Epithelial cell of esophagus (primary cell): ENCODE results near the gene GNAZ.
"Not testable (repeated sequence)": the region's sequence is repeated elsewhere in the genome, so short reads cannot be mapped to it uniquely, and the experiment has no call there.

Source experiments
- DNase-seq: peaks from one replicate; pipeline ENCODE4 v3.0.0; 2010; ENCODE audit warnings: low read depth
- H3K4me3 ChIP-seq: 2 replicates; pipeline ENCODE4 v1.5.1; 2011; ENCODE audit warnings: mild to moderate bottlenecking, low read length, control low read depth
- TF ChIP-seq, protein P1 (sequence below): IDR thresholded peaks from 2 replicates; pipeline ENCODE4 v1.5.1; 2011; ENCODE audit warnings: low read depth, mild to moderate bottlenecking, low read length, control low read depth, inconsistent platforms; ENCODE audit not compliant: insufficient read depth; ENCODE audit errors: missing control alignments

Gene GNAZ

DNA sequence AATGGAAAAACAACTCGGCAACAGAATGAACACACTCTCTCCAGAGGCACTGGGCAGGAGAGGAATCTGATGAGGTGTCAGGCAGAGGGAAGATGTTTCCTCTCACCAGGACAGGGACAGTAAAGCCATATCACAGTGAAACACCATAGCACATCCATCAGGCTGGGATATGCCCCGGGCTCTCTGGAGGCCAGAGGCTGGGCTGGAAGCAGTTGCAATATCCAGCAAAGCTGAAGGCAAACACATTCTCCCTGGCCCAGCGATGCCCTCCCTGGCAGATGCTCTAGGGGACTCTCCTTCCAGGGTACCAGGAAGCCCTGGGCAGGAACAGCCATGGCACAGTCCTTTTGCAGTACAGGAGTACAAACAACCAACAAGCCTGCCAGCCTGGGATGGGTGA, 60.4 kb downstream of the GNAZ start:
- TF ChIP-seq, protein P1, sequence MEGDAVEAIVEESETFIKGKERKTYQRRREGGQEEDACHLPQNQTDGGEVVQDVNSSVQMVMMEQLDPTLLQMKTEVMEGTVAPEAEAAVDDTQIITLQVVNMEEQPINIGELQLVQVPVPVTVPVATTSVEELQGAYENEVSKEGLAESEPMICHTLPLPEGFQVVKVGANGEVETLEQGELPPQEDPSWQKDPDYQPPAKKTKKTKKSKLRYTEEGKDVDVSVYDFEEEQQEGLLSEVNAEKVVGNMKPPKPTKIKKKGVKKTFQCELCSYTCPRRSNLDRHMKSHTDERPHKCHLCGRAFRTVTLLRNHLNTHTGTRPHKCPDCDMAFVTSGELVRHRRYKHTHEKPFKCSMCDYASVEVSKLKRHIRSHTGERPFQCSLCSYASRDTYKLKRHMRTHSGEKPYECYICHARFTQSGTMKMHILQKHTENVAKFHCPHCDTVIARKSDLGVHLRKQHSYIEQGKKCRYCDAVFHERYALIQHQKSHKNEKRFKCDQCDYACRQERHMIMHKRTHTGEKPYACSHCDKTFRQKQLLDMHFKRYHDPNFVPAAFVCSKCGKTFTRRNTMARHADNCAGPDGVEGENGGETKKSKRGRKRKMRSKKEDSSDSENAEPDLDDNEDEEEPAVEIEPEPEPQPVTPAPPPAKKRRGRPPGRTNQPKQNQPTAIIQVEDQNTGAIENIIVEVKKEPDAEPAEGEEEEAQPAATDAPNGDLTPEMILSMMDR = no peak

DNA sequence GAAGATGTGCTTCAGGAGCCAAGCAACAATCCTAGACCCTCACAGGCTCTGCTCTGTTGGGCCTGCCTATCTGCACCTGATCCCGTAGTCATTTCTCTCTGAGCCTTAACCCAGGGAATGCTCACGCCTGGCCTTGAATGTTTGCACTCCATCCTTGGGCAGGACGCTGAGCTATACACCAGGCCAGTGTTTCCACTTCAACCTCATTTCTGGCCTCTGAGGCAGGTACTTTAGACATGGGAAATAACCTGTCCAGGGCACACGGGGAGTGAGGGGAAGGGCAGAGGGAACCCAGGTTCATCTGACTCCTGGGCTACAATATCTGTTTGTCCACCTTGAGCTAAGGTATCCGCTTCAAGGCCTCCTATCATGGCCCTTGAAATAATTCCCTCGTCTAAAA, 61.6 kb downstream of the GNAZ start:
- TF ChIP-seq, protein P1 = no peak
- DNase-seq = no peak
- no peak overlapping the region for H3K4me3 ChIP-seq

More for the DNA sequence above, 60.4 kb downstream of the GNAZ start:
- no peak for DNase-seq
- no peak overlapping the region for H3K4me3 ChIP-seq

DNA sequence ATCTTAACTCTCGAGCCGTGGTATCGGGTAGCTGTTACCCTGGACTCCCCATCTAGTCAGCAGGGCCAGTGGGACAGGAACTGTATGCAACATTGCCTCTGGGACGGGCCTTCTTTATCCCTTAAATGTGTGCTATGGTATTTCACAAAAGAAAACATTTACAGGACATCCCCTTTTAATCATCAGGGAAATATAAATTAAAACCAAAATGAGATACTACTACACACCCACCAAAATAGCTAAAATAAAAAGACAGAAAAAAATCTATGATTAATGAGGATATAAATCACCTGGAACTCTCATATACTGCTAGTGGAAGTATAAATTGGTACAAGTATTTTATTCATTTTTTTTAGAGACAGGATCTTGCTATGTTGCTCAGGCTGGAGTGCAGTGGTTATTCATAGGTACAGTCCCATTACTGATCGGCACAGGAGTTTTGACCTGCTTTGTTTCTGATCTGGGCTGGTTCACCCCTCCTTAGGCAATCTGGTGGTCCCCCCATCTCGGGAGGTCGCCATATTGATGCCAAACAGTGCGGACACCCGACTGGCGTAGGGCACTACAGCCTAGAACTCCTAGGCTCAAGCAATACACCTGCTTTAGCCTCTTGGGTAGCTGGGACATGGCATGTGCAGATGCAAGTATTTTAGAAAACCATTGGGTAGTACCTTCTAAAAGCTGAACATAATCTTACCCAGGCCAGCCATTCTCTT, 62.2 kb downstream of the GNAZ start:
- TF ChIP-seq, protein P1 = no peak
- DNase-seq = no peak
- H3K4me3 ChIP-seq = no peak overlapping the region

DNA sequence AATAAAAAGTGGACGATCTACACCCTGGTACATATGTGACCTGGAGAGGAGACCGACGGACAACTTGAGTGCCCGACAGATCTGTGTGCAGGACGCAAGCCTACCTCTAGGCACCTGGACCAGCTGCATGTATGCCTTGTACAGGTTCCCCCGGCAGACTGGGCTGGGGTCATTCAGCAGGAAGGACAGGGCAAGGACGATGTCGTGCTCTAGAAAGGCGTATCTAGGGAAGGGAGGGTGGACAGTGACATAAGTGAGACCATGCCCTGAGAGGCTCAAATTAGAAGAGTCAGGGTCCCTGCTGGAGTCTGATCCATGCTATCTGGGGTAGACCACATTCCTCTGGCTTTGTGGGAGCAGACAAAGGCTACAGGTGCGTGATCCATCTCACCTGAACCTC, 63.6 kb downstream of the GNAZ start:
- DNase-seq = no peak
- H3K4me3 ChIP-seq = no peak overlapping the region
- TF ChIP-seq, protein P1 = no peak

DNA sequence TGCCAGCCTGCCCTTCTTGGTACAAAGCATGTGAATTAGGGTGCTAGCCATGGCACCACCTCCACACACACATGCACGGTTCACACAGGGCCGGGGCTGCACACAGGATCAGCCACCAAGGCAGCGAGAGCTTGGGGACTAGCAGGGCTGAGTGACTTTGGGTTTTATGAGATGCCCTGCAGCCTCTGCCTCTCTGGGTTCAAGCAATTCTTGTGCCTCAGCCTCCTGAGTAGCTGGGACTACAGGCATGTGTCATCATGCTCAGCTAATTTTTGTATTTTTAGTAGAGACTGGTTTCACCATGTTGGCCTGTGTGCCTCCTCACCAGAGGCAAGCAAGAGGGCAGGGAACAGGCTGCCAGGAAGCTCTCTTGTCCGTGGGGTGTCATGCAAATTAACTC, 66.7 kb downstream of the GNAZ start:
- H3K4me3 ChIP-seq, DNase-seq: not testable (repeated sequence)

DNA sequence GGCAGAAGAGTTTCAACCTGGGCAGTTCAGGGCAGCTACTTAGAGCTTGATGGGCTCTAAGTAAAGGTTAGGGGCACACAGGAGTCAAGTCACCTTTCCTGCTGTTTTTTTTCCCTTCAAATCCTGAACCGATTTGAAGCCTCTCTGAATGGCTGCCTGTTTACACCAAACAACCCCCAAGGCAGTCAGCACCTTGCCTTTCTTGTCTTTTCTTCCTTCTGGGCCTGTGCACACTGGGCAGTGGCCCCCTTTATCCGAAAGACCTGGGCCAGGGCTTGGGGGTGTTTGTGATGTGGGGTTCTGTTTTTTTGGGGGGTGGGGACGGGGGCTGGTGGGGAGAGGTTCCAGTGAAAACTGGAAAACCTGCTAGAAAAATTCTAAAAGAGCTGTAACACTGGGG, 67.1 kb downstream of the GNAZ start:
- no peak for DNase-seq
- TF ChIP-seq, protein P1 = no peak
- no peak overlapping the region for H3K4me3 ChIP-seq

DNA sequence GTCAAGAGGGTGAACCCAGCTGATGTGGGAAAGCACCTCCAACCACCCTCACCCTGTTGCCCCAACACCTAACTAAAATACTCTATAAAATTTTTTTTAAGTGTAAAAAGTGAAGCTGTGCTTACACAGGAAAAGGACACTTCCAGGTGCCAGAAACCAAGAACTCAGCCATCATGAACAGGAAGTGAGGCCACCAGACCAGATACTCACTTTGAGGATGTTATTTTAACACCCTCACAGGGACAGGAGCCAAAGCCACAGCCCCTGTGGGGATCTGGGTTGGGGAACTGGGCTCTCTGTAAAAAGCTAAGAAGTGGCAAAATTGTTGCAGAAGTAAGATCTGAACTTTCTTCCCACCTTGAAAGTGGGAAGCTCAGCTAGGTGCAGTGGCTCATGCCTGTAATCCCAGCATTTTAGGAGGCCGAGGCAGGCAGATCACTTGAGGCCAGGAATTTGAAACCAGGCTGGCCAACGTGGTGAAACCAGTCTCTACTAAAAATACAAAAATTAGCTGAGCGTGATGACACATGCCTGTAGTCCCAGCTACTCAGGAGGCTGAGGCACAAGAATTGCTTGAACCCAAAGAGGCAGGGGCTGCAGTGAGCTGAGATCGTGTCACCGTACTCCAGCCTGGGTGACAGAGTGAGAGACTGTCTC, 67.7 kb downstream of the GNAZ start:
- TF ChIP-seq, protein P1 = no peak
- DNase-seq = peak; percentile 47
- H3K4me3 ChIP-seq = no peak overlapping the region
